GM18520 (cell line): ENCODE results near the gene BRD4.

Experiments
- ATAC-seq: cut with Tn5 transposase; IDR thresholded peaks from one replicate; pipeline ENCODE4 v1.9.1; 2021; ENCODE audit not compliant: unreplicated experiment

BRD4 gene

GRCh38 chr19:15316498-15316897 lies 15.8 kb downstream of the BRD4 start:
- ATAC-seq: no peak

DNA sequence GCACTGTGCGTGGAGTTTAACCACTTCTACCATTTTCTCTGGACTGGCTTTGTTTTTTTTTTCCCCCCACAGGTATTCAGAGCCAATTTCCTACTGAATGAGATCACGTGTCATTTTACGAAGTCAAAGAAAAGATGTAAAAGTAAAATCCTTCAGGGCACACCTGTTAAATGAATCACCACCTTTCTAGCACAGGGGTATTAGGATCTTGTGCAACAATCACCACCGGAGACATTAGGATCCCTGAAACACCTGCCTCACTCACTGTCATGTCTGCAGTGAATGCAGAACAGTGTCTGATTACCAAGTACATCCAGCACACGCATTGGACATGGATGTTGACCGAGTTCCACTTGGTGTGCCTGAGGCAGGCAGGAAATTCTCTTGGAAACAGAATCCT lies 17.2 kb downstream of the BRD4 start:
- no peak for ATAC-seq

DNA sequence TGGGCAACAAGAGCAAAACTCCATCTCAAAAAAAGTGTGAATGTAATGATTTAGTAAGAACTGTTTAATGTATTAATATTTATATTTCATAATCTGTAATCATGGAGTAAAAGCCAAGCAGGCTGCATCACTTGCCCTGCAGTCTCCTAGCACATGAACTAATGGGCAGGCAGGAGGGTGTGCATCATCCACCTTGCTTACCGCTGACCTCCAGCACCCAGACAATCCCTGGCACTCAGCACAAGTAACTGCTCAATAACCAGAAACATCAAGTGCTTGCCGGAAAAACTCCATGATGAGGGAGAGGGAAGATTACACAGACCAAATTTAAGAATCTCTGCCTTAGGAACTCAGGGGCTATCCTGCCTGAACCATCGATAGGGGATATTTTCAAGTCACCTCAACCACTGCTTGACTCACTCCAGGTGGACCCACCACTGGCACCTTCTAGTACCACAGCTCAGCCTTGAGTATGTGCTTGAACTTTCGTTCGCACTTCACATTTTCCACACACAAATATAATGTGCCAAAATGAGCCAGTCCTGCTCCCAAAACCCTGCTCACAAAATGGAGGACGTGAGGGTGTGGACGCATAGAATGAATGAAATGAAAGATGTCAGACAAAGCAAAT lies 18.6 kb downstream of the BRD4 start:
- ATAC-seq: no peak

DNA sequence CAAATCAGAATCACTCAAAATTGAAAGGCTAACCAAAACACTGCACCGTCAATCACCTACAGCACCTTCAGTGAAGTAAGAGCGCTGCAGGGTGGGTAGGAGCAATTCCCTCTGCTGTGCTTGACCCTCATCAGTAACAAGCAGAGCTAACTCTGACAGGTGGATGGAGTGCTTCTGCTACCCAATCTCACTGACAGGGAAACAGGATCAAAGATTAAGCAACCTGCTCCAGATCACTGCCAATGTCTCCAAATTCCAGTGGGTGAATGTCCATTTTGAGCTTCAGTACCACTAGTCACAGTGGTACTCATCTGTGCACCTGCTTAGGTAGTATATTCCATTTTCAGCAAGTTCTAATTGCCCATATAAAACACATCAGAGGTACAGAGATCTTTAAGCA lies 25.2 kb downstream of the BRD4 start:
- ATAC-seq: no peak

DNA sequence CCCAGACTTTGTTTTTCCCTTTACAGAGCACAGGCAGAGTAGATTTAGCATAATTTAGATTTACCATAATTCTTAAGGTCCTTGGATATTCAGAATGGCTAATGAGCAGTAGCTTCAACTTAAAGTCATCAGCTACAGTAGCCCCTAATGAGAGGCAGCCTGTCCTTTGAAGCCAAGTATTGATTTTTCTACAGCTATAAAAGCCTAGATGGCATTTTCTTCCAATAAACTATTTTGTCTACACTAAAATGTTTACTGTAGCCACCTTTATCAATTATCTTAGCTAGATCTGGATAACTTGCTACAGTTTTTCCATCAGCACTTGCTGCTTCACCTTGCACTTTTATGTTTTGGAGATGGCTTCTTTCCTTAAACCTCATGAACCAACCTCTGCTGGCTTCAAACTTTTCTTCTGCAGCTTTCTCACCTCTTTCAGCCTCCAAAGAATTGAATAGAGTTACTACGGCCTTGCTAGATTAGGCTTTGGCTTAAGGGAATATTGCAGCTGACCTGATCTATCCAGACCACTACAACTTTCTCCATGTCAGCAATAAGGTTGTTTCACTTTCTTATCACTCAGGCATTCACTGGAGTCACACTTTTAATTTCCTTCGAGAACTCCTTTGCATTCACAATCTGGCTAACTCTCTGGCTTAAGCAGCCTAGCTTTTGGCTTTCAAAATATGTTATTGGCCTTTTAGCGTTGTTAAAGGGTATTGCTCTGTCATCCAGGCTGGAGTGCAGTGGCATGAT lies 26.6 kb downstream of the BRD4 start:
- no peak for ATAC-seq

DNA sequence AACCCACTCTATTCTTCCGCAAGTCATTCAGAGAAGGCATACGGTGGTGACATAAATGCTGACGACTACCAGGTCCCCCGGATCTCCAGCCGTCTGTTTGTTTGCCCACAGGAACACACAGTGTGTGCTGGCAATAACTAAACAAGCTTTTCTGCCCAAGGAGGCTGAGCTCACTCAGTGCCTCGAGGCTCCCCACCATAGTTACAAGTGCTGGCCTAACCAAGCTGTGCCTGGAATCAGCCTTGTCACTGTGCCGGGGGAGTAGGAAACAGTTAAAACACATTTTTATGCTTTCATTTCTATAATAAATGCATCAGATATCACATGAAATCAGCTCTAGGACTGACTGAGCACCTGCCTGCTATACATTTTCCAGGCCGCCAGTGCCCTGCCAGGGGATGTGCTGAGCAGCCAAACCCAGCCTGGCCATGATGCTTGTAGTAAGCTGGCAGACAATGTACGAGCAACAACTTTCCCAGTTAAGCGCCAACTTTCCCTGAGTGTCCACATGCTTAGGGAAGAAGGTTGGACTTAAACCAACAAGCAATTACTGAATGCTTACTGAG lies 28.1 kb downstream of the BRD4 start:
- ATAC-seq: no peak

DNA sequence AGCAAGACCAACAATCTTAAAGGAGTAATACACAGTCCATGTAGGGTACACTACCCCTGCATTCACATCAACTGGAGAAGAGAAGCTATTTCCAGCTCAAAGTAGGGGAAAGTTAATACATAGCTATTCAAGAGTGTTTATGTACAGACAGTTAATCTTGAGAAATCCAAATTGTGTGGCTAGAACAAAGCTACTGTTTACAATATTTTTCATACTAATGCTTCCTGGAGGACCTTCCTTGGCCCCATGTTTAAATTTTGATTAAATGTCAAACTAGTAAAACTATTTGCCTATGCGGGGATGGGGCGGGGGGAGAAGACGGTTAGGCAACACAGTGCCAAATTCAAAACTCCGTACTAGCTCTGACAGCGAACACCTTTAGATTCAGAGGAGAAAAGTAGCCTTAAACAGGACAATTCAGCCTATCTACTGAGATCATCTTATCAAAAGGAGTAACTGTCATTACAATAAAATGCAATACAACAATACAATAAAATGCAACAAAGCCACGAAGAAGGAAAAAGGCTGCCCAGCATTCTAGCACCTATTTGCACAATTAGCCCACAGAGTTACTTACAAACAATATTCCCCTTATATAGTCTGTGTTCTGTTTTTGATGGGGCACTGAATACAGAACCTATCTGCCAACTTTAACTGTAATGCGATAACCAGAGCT lies 29.1 kb downstream of the BRD4 start:
- ATAC-seq: no peak

- ATAC-seq: no peak
Measured at GRCh38 chr19:15300533-15301197, 31.7 kb downstream of the BRD4 start.

DNA sequence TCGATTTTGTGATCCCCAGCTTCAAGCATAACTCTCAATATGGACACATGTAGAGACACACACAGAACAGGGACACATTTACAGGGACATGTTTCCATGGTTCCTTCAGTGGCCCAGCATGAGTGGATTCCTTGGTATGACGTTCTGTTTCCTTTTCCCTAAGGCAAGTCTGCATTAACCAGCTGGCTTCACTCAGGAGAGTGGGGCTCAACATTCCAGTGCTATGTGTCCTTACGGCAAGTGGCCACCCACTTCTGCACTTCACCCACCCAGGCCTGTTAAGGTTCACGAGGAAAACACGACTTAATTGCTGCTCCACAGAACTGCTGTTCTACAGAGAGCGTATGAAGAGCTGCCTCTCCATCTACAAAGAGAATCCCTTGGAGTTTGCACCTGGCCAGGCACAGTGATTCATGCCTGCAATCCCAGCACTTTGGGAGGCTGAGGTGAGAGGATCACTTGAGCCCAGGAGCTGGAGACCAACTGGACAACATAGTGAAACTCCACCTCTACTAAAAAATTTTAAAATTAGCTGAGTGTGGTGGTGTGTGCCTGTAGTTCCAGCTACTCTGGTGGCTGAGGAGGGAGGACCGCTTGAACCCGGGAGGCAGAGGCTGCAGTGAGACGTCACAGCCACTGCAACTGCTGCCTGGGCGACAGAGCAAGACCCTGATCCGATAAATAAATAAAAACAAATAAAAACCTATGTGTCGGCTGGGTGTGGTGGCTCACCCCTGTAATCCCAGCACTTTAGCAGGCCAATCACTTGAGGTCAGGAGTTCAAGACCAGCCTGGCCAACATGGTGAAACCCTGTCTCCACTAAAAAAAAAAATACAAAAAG lies 32.5 kb downstream of the BRD4 start:
- ATAC-seq: no peak

DNA sequence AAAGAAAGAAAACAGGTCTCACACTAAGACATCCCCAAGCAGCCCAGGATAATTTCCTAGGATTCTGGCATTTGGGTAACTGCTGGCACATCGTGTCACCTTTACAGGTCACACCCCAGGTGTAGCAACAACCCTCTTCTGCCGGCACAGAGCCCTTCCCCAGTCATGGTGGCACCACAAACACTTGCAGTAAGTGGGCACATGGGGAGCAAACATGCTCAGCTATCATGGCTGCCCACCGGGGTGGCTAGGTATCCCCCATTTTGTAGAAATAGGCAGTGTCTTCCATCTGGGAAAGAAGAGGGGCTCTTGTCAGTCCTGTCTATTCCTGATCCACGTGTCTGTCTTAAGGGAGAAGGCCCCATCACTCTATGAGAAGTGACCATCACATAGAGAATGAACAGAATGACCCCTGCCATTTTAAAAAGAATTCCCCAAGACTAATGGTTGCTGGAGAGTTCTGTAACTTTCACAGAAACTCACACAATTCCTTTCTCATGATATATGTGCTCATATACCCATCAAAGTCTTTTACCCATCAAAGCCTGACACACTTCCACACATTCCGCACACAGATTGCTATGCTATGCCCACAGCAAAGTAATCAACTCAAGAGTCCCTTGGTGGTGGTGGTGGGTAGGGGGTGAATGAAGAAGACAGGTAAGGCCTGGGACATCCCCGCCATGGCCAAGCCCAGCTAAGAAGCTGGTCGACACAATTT lies 33.3 kb downstream of the BRD4 start:
- ATAC-seq: no peak

GRCh38 chr19:15297416-15298224 lies 34.7 kb downstream of the BRD4 start:
- no peak for ATAC-seq

GRCh38 chr19:15296841-15297415 lies 35.4 kb downstream of the BRD4 start:
- no peak for ATAC-seq

DNA sequence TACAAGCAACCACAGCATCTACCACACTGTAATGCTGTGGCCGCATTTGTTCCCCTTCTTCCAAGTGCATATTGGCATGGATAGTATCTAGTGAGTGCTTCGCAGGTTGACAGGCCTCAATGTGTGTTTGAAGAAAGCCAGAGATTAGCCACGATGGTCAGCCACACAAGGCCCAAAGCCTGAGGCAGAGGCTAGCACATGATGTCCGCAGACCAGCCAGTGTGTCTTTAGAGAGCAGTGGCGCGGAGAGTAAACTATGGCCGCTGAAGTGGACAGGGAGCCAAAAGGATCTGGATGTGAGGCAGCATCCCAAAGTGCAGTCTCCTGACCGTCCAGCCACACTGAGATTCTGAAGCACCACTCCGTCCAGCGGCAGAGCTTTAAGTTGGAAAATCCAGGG lies 36.0 kb downstream of the BRD4 start:
- ATAC-seq: no peak

GRCh38 chr19:15294561-15294990 lies 37.8 kb downstream of the BRD4 start:
- no peak for ATAC-seq

DNA sequence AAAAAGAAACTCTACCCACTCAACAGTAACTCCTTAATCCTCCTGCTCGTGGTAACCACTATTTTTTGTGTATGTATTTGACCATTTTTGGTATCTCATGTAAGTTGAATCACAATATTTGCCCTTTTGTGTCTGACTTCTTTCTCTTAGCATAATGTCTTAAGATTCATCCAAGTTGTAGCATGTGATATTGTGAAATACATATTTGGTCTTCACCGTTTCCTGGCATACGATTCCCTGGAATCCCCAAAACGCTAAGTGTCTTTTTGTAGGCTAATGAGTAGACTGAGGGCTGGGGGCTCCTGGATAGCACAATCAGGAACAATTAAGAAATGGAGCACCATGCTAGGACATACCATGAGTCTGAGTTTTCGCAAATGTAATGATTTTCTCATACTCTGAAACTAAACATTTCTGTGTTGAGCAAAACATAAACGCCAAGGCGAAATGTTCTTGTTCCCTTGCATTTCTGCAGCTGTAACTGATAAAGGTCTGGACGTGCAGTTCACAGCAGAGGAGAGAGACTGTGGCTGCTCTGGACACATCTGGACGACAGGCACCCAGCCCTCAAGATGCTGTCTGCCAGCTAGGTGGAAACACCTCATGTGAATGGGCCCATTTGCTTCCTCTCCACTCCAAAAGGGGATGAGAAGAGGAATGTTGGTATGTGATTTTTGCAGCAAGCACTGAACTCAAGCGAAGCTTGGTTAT lies 38.4 kb downstream of the BRD4 start:
- ATAC-seq: no peak

- no peak for ATAC-seq
Measured at GRCh38 chr19:15292847-15293582, 39.3 kb downstream of the BRD4 start.

DNA sequence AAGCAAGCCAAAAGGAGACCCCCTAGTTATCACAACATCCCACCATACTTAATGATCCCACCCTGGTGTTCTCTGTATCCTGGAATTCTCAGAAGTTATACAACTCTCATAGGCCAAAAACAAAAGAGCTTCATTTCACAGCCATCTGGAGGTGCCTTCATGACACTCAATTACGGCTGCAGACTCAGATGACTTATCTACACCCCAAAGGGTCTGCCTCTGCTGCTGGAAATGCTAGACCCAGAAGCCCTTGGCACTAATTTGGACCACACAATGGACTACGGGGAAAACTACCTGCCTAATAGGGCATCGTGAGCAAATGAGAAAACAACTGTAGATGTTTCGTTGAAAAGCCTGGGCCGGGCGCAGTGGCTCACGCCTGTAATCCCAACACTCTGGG lies 40.2 kb downstream of the BRD4 start:
- ATAC-seq: no peak
